MCF 10A (cell line): ENCODE measurements around the gene TGFB1. TPM values are rescaled to one million over a fixed set of nuclear protein-coding genes. Genes with fewer than 3 reads are reported as not detected.

Source experiments
- Bru-seq: library from RNA; stranded (reverse); fragments of 400-500 nt; gene quantifications from one replicate; lab custom pipeline; 2021; lab: Mats Ljungman, UMichigan
- BruChase-seq, 2 experiments: library from RNA; stranded (reverse); fragments of 400-500 nt; gene quantifications; one replicate each; lab custom pipeline; 2021; lab: Mats Ljungman, UMichigan
- BruUV-seq: library from RNA; stranded (reverse); fragments of 400-500 nt; replicated peaks from 2 replicates; lab custom pipeline; 2021; lab: Mats Ljungman, UMichigan
- CTCF ChIA-PET: fragments of 300-600 bp; sonication (Branson Sonifier 250); formaldehyde crosslinking; extraction: SDS; loops from one replicate; lab custom pipeline; 2021; ENCODE audit warnings: antibody characterized with exemption, inconsistent platforms; lab: Yijun Ruan, JAX
- POLR2A ChIA-PET: fragments of 300-600, 350-650 bp; sonication (Branson Sonifier 250); formaldehyde crosslinking; extraction: SDS; loops from one replicate; lab custom pipeline; 2020; ENCODE audit warnings: antibody characterized with exemption, inconsistent platforms; lab: Yijun Ruan, JAX
- DNase-seq: peaks from one replicate; pipeline ENCODE4 v3.0.0-alpha.2; 2018; ENCODE audit not compliant: unreplicated experiment
- H3K27ac Mint-ChIP-seq: one replicate; pipeline ENCODE4 v1.8.0; 2022; ENCODE audit warnings: mild to moderate bottlenecking, low read depth, mixed read lengths; ENCODE audit not compliant: unreplicated experiment
- H3K27me3 Mint-ChIP-seq: one replicate; pipeline ENCODE4 v1.8.0; 2022; ENCODE audit warnings: mixed read lengths; ENCODE audit not compliant: insufficient read depth, unreplicated experiment
- H3K36me3 Mint-ChIP-seq: one replicate; pipeline ENCODE4 v1.8.0; 2022; ENCODE audit warnings: mild to moderate bottlenecking, moderate library complexity, mixed read lengths; ENCODE audit not compliant: insufficient read depth, unreplicated experiment
- H3K4me1 Mint-ChIP-seq: one replicate; pipeline ENCODE4 v1.8.0; 2022; ENCODE audit warnings: mixed read lengths; ENCODE audit not compliant: insufficient read depth, unreplicated experiment
- H3K4me3 Mint-ChIP-seq: one replicate; pipeline ENCODE4 v1.8.0; 2022; ENCODE audit warnings: mild to moderate bottlenecking, moderate library complexity, mixed read lengths; ENCODE audit not compliant: unreplicated experiment
- H3K9me3 Mint-ChIP-seq: one replicate; pipeline ENCODE4 v1.8.0; 2022; ENCODE audit warnings: mixed read lengths; ENCODE audit not compliant: unreplicated experiment
- intact Hi-C: fragments of 100-400 bp; cut with micrococcal nuclease; formaldehyde crosslinking; loops from 2 replicates; pipeline ENCODE4 v1.14.1; 2022
- long read RNA-seq: library from polyadenylated mRNA; stranded (forward); transcript quantifications from one replicate; pipeline ENCODE4 v2.0.0, GENCODE V29; 2022
- total RNA-seq: library from RNA; stranded (reverse); gene quantifications from 2 replicates; pipeline ENCODE4 v1.2.3, GENCODE V29; 2022
- TF ChIP-seq, protein P1 (sequence below): fragments of 200-600 bp; IDR thresholded peaks from one replicate; pipeline ENCODE4 v1.8.0; 2022; ENCODE audit warnings: antibody characterized with exemption, mild to moderate bottlenecking; ENCODE audit not compliant: unreplicated experiment

TGFB1 gene
- 27.8 and 33.7 TPM in 2 replicates for total RNA-seq
- Bru-seq, nascent RNA: percentile 42 among the genes with signal in this experiment
- BruChase-seq, experiment 1, labeled RNA remaining after a 6-hour chase: percentile 54 among the genes with signal in this experiment
- percentile 46 among the genes with signal in this experiment for BruChase-seq, experiment 2, labeled RNA remaining after a 2-hour chase
- long read RNA-seq, transcript TGFB1-201 (7 exons, 2,769 nt): major isoform, 103 of 116 reads
- long read RNA-seq, partial matches to known transcripts: 1 of 116 reads
- long read RNA-seq, other reads (novel, unspliced or antisense): 12 of 116 reads

- CTCF ChIA-PET: interaction anchor here (0.8 to 5.2 kb wide), 4 partner anchors 11 to 53 kb away, joined by 4 to 34 read pairs (median 6); partner anchors contain the start of gene B9D2
Measured at GRCh38 chr19:41353466-41354342, at the start of gene TGFB1. TGFB1 (minus strand) TSS chr19:41353922; CDS start chr19:41353044, 878 bp downstream.

DNA sequence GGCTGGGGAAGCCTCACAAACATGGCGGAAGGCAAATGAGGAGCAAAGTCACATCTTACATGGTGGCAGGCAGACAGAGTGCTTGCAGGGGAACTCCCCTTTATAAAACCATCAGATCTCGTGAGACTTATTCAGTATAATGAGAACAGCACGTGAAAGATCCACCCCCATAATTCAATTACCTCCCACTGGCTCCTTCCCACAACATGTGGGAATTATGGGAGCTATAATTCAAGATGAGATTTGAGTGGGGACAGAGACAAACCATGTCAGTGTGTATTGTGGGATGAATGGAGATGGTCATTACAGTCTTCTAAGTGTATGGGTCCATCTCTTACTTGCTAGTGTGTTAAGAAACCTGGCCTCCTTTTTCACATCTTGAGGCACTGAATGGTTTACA, 48.3 kb upstream of the TGFB1 start:
- BruUV-seq: no TSS peak

More at GRCh38 chr19:41353466-41354342, at the start of gene TGFB1:
- BruUV-seq: TSS peak; percentile 86
- TF ChIP-seq, protein P1, sequence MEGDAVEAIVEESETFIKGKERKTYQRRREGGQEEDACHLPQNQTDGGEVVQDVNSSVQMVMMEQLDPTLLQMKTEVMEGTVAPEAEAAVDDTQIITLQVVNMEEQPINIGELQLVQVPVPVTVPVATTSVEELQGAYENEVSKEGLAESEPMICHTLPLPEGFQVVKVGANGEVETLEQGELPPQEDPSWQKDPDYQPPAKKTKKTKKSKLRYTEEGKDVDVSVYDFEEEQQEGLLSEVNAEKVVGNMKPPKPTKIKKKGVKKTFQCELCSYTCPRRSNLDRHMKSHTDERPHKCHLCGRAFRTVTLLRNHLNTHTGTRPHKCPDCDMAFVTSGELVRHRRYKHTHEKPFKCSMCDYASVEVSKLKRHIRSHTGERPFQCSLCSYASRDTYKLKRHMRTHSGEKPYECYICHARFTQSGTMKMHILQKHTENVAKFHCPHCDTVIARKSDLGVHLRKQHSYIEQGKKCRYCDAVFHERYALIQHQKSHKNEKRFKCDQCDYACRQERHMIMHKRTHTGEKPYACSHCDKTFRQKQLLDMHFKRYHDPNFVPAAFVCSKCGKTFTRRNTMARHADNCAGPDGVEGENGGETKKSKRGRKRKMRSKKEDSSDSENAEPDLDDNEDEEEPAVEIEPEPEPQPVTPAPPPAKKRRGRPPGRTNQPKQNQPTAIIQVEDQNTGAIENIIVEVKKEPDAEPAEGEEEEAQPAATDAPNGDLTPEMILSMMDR: peak; percentile 92
- Mint-ChIP-seq H3K36me3 (peaks cover 9% of the 10 kb centered on the region), H3K27ac (no peak within 1 kb of the TSS), H3K9me3 (no peaks in the 10 kb centered on the region), H3K4me1 (peaks cover 24% of the 10 kb centered on the region), H3K4me3 (peak within 1 kb of the TSS; percentile 98), H3K27me3 (no peaks in the 10 kb centered on the region)
- intact Hi-C loops: loop anchor here (1.0 to 5.0 kb wide), 5 partner anchors 27 to 149 kb away; partner anchors contain the start of genes BCKDHA, CCDC97, EXOSC5 and HNRNPUL1
- POLR2A ChIA-PET: interaction anchor here (0.9 to 3.4 kb wide), 6 partner anchors 10 to 90 kb away, joined by 4 to 41 read pairs (median 15); partner anchors contain the start of genes B9D2 and CCDC97
- DNase-seq: peak; percentile 84

DNA sequence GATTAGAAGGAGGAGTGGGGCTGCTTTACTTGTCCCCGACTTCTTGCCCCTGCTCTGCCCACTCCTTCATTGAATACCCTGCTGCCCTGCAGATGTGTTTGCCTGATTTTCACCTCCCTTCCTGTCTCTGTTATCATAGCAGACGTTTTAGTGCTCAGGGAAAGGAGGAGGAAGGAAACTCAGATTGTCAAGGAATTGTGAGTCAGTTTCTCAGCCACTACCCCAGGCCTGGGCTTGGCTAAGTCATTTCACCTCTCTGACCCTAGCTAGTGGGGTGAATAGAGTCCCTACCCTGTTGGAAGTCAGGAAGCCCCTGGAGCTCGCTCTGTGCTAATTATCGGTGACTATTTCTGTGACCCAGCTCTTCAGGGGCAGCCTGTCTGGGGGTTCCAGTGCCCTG, 47.8 kb upstream of the TGFB1 start:
- DNase-seq: no peak
- no peaks in the 10 kb centered on the region for H3K9me3 Mint-ChIP-seq
- no TSS peak for BruUV-seq
- POLR2A ChIA-PET: no interaction called here
- intact Hi-C loops: no loop called here
- H3K4me1 Mint-ChIP-seq: peaks cover 14% of the 10 kb centered on the region
- CTCF ChIA-PET: interaction anchor here (0.6 kb wide), 1 partner anchor 651 kb away, joined by 3 read pairs; no protein-coding TSS in a partner anchor
- H3K27ac Mint-ChIP-seq: no peak overlapping the region
- H3K27me3 Mint-ChIP-seq: no peaks in the 10 kb centered on the region
- TF ChIP-seq, protein P1: no peak
- peaks cover 5% of the 10 kb centered on the region for H3K36me3 Mint-ChIP-seq
- H3K4me3 Mint-ChIP-seq: no peak overlapping the region

More for the DNA sequence above, 48.3 kb upstream of the TGFB1 start:
- Mint-ChIP-seq H3K36me3 (peaks cover 5% of the 10 kb centered on the region), H3K4me1 (peaks cover 14% of the 10 kb centered on the region), H3K9me3 (no peaks in the 10 kb centered on the region), H3K27me3 (no peaks in the 10 kb centered on the region), H3K4me3 (no peak overlapping the region), H3K27ac (no peak overlapping the region)
- intact Hi-C loops: no loop called here
- POLR2A ChIA-PET: interaction anchor here (1.6 kb wide), 1 partner anchor 38 kb away, joined by 4 read pairs; no protein-coding TSS in a partner anchor
- CTCF ChIA-PET: interaction anchor here (0.6 to 0.7 kb wide), 2 partner anchors 75 to 651 kb away, joined by 3 read pairs; no protein-coding TSS in a partner anchor
- TF ChIP-seq, protein P1: no peak
- no peak for DNase-seq
